Testis (tissue), 2 donors: Measurements from ENCODE around the gene ALKBH7.

ENCODE experiments used
- CTCF ChIP-seq, 3 experiments: fragments of 450-650 bp in 2 of 3; fragments of 200-600 bp in 1 of 3; sonication (generic) in 1 of 3; IDR thresholded peaks; one replicate each; pipeline ENCODE4 v1.5.1; 2016 to 2019; ENCODE audit warnings: antibody characterized with exemption in 3 of 3, mild to moderate bottlenecking in 2 of 3, moderate library complexity in 1 of 3
- POLR2A ChIP-seq: fragments of 450-650 bp; IDR thresholded peaks from one replicate; pipeline ENCODE4 v1.6.1; 2017; ENCODE audit warnings: antibody characterized with exemption, mild to moderate bottlenecking, moderate library complexity

- no peak for TF ChIP-seq CTCF (IDR thresholded peaks at IDR 0.05)
- no peak for TF ChIP-seq POLR2A
These were observed 14.8 kb downstream of the ALKBH7 start for GRCh38 chr19:6387372-6387771.
